Vagina (tissue), 2 donors: Measurements from ENCODE around the gene MYH14.

Experiments used
- POLR2A ChIP-seq, 2 donors: fragments of 450-650 bp; IDR thresholded peaks; one replicate each; pipeline ENCODE4 v1.6.1; 2017; ENCODE audit warnings: antibody characterized with exemption in 2 of 2, mild to moderate bottlenecking in 2 of 2, moderate library complexity in 2 of 2
- POLR2AphosphoS5 ChIP-seq, 2 donors: sonication (generic); formaldehyde crosslinking; IDR thresholded peaks; one replicate each; pipeline ENCODE4 v1.9.0; 2017; ENCODE audit warnings: antibody characterized with exemption in 2 of 2, mild to moderate bottlenecking in 2 of 2, low read depth in 1 of 2; ENCODE audit not compliant: insufficient read depth in 1 of 2
- TF ChIP-seq, protein P1 (sequence below), 3 experiments: fragments of 450-650 bp in 2 of 3; fragments of 200-600 bp in 1 of 3; sonication (generic) in 1 of 3; IDR thresholded peaks; one replicate each; pipeline ENCODE4 v1.5.1; 2017 to 2019; ENCODE audit warnings: antibody characterized with exemption in 3 of 3, mild to moderate bottlenecking in 2 of 3, moderate library complexity in 2 of 3

DNA sequence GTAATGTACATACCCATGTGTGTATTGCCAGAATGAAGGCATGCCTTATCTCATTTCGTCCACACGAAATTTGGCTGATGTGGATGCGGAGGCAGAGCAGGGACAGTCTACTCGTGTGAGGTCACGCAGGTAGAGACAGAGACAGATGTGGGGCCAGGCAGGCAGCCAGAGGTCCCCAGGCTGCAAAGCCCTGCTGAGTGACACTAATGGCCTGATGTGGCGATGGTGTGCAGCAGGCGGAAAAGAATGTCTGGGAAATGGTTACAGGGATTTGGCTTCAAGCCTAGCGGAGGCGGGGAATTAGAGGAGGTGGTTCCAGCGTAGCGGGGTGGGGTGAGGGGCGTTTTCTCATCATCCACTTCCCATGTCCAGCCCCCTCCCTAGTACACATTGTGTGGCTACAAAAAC lies 36.1 kb upstream of the MYH14 start:
- TF ChIP-seq, protein P1, sequence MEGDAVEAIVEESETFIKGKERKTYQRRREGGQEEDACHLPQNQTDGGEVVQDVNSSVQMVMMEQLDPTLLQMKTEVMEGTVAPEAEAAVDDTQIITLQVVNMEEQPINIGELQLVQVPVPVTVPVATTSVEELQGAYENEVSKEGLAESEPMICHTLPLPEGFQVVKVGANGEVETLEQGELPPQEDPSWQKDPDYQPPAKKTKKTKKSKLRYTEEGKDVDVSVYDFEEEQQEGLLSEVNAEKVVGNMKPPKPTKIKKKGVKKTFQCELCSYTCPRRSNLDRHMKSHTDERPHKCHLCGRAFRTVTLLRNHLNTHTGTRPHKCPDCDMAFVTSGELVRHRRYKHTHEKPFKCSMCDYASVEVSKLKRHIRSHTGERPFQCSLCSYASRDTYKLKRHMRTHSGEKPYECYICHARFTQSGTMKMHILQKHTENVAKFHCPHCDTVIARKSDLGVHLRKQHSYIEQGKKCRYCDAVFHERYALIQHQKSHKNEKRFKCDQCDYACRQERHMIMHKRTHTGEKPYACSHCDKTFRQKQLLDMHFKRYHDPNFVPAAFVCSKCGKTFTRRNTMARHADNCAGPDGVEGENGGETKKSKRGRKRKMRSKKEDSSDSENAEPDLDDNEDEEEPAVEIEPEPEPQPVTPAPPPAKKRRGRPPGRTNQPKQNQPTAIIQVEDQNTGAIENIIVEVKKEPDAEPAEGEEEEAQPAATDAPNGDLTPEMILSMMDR (IDR thresholded peaks at IDR 0.05): no peak
- TF ChIP-seq POLR2A (IDR thresholded peaks at IDR 0.05) (no peak), POLR2AphosphoS5 (IDR thresholded peaks at IDR 0.05; ENCODE audit: insufficient read depth in 1 of 2, low read depth in 1 of 2) (no peak)
